ENCODE measurements around the gene METAP1.

GRCh38 chr4:99071159-99071558 is 75.6 kb downstream of the METAP1 start:
- TF ChIP-seq CTCF (IDR thresholded peaks at IDR 0.05; ENCODE audit: low read depth, low read length, poor library complexity, severe bottlenecking) (no peak), EZH2phosphoT487 (IDR thresholded peaks at IDR 0.05; ENCODE audit: borderline replicate concordance, low read length) (no peak)

Measured in DOHH2 (cell line).